ENCODE results near the gene MDGA2.

Gene MDGA2

GRCh38 chr14:47149326-47149725, 526.1 kb downstream of the MDGA2 start:
- peak; percentile 41 for DNase-seq (ENCODE audit: low read depth, low spot score)

GRCh38 chr14:47148686-47149085, 526.7 kb downstream of the MDGA2 start:
- no peak for DNase-seq (ENCODE audit: low read depth, low spot score)

GRCh38 chr14:47120645-47121044, 554.8 kb downstream of the MDGA2 start:
- DNase-seq (ENCODE audit: low read depth, low spot score), result no peak

DNA sequence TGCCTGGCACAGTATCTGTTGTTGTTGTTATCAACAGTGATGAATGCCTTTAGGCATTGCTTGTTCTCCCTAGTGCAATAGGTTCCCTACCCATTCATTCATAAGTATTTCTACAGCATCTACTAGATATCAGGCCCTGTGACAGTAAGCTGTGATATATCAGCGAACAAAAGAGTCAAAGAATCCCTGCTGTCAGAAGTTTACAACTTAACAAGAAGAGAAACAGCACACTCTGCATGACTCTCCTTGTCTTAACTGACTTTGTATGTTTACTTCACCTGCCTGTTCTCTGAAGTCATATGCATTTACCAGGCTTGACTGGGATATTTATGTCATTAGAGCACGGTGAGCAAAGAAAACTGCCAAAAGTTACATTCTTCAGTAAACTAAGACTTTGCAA, 571.6 kb downstream of the MDGA2 start:
- no peak for DNase-seq (ENCODE audit: low read depth, low spot score)

DNA sequence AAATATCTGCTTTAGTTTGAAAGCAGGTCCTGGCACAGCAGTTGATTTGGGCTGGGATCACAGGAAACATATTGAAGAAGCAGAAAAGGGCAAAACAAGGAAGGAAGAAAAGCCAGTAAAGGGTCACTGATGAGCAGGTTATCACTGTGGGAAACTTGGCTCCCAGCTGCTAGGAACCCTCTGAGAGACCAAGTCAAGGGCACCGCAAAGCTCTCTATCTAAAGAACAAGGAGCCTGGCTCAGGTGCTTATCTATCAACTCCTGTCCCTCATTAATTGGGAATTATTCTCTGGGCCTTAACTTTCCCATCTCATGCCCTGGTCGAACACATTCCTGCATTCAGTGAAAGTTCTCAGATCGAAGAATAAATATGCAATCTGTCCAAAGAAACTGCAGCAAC, 572.9 kb downstream of the MDGA2 start:
- no peak for DNase-seq (ENCODE audit: low read depth, low spot score)

GRCh38 chr14:47085678-47086077, 589.7 kb downstream of the MDGA2 start:
- no peak for DNase-seq (ENCODE audit: low read depth, low spot score)

- DNase-seq (ENCODE audit: low read depth, low spot score), result no peak
Observed at GRCh38 chr14:47065326-47065725, 610.1 kb downstream of the MDGA2 start.

GRCh38 chr14:47060050-47060449, 615.4 kb downstream of the MDGA2 start:
- DNase-seq (ENCODE audit: low read depth, low spot score), result no peak

DNA sequence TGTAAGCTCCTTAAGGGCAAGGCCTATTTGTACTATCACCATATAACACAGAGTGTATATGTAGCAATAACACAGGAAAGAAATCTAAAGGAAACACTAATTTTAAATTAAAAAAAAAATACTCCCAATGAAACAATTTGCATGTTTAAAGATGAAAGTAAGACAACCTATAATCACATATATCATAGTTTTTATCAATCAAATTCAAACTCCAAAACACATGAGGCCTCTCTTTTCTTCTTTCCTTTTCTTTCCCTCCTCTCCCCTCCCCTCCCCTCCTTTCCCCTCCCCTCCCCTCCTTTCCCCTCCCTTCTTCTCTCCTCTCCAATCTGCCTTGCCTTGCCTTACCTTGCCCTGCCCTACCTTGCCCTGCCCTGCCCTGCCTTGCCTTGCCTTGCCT, 618.0 kb downstream of the MDGA2 start:
- no peak for DNase-seq (ENCODE audit: low read depth, low spot score)

GRCh38 chr14:47044841-47045240, 630.6 kb downstream of the MDGA2 start:
- peak; percentile 28 for DNase-seq (ENCODE audit: low read depth, low spot score)

DNA sequence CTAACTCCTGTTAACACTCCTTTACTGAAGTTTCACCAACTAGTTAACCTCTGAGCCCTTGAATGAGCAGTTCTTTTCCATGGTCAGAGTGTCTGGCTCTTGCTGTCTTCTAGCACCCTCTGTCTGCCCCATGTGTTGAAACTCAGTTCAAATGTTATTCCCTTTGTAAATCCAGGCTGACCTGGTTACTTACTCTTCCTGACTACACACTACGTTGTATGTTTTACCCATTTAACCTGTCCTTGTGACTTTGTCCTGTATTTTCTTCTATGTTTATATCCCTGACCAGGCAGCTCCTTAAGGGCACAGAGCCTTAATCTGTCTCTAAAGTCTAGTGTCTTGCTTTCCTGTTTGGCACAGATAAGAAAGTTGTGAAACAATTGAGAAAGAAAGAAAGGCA, 634.9 kb downstream of the MDGA2 start:
- peak; percentile 31 for DNase-seq (ENCODE audit: low read depth, low spot score)

- DNase-seq (ENCODE audit: low read depth, low spot score), result no peak
Observed at GRCh38 chr14:47039336-47039735, 636.1 kb downstream of the MDGA2 start.

DNA sequence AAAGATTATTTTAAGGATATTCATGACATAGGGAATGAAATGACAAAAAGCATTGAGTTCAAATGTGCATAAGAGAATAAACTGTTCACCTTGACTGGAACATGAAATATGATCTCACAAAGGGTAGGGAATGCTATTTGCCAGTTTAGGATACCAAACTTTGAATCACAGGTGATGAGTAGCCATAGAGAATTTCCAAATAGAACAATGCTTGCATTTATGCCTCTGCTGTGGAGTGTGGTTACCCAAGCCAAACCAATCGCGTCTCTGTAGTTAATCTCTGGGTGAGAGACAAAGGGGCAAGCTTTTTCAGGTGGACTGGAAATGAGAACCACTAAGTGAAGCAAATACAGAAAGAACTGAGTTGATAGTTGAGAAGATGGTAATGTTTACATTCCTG, 652.7 kb downstream of the MDGA2 start:
- no peak for DNase-seq (ENCODE audit: low read depth, low spot score)

GRCh38 chr14:47020500-47020899, 654.9 kb downstream of the MDGA2 start:
- DNase-seq (ENCODE audit: low read depth, low spot score), result no peak

DNA sequence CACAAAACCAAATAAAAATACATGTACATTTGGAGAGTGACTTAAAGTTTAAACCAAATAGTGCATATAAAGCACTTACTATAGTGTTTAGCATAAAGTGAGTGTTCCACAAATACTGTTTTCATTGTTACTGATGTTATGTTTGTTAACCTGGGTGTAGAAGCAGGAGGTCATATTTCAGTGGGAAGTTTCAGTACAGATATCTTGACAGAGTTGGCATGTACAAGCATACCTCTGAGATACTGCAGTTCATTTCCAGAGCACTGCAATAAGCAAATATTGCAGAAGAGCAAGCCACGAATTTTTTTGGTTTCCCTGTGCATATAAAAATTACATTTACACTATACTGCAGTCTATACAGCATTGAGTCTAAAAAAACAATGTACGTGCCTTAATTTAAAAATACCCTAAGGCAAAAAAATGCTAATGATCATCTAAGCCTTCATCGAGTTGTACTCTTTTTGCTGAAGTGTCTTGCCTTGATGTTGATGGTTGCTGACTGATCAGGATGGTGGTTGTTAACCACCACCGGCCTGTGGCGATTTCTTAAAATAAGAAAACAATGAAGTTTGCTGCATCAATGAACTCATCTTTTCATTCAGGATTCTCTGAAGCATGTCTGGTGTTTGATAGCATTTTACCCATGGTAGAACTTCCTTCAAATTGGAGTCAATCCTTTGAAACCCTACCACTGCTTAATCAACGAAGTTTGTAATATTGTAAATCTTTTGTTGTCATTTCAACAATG, 662.7 kb downstream of the MDGA2 start:
- DNase-seq (ENCODE audit: low read depth, low spot score), result no peak

GRCh38 chr14:47009615-47010014, 665.8 kb downstream of the MDGA2 start:
- DNase-seq (ENCODE audit: low read depth, low spot score), result no peak

- no peak for DNase-seq (ENCODE audit: low read depth, low spot score)
Observed at GRCh38 chr14:47008732-47009131, 666.7 kb downstream of the MDGA2 start.

- DNase-seq (ENCODE audit: low read depth, low spot score), result no peak
Observed at GRCh38 chr14:46999661-47000060, 675.7 kb downstream of the MDGA2 start.

DNA sequence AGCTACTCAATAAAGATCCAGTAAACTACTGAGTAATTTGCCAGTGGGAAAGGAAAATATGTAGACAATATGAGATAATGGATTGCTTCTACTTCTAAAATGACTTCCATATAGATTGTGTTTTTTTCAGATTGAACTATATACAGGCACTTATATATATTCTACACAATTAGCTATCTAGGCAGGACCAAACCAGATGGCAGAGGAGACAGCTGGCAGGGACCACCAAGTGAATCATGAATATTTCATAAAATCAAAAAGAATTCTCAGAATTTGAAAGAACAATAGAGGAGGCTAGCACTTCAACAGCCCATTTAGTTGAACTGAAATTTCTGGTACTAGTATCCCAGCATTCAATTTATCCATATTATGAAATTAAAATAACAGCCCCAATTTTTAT, 685.8 kb downstream of the MDGA2 start:
- DNase-seq (ENCODE audit: low read depth, low spot score), result no peak

- no peak for DNase-seq (ENCODE audit: low read depth, low spot score)
Observed at GRCh38 chr14:46988312-46988711, 687.1 kb downstream of the MDGA2 start.

GRCh38 chr14:46985529-46986380, 689.6 kb downstream of the MDGA2 start:
- DNase-seq (ENCODE audit: low read depth, low spot score), result peak; percentile 15

DNA sequence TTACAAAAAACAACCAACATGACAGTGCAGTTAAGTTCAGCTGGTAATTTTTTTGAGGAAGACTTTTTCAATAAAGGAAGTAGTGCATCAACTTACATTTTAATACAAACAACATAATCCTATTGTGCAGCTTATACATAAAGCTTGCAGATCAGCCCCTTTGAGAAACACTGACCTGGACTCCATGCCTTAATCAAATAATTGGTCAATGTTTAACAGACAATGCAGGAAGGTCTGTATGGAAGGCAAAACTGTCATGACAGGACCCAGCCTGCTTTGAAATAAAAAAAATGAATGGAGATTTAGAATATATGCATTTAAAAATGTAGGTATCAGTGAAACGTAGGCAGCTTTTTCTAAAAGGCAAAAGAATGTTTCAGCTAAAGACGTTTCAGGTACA, 702.1 kb downstream of the MDGA2 start:
- DNase-seq (ENCODE audit: low read depth, low spot score), result no peak

DNA sequence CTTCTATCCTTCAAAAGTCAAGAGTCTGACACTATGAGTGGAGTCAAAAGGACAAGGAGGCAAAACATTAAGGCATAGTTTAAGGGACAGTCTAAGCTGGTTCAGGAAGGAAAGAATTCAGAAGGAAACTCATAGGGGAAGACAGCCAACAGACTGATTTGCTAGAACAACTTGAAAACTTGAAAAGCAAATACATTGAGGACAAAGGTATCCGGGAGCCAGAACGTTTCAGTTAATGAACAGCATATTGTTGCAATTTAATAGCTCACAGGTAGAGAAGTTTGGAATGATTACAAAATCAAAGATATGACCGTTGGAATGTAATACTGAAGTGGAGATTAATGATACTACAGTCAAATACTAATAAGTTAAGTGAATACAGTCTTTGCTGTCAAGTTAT, 711.0 kb downstream of the MDGA2 start:
- no peak for DNase-seq (ENCODE audit: low read depth, low spot score)

Data from astrocyte of the hippocampus (primary cell).